ENCODE data around the gene NECAP2.
"Not testable (repeated sequence)": the region's sequence is repeated elsewhere in the genome, so short reads cannot be mapped to it uniquely, and the experiment has no call there.

DNA sequence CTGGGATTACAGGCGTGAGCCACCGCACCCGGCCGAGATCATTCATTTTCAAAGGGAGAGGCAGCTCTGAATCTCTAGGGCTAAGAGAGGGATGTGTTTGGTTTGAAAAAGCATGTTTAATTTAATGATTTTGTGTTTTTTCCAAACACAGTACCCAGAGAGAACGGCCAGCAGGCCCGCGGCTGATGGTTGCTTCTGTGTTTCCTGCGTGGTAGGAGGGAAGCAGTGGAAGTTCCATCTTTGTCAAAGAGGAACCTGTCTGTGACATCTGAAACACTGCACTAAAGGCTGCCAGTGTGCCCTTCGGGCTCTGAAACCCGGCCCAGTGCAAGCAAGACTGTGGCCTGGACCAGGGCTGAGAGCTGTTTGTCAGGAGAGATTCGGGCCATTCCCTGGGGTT lies 59.9 kb downstream of the NECAP2 start:
- not testable (repeated sequence) for TF ChIP-seq FOXP2 (optimal IDR thresholded peaks at IDR 0.05; ENCODE audit: control extremely low read depth, extremely low read length, insufficient read depth); POLR2AphosphoS5 (IDR thresholded peaks at IDR 0.05; ENCODE audit: borderline replicate concordance, low read depth, low read length)

Measured in SK-N-MC (cell line).